ENCODE results near the gene RABAC1. TPM values are rescaled to one million over a fixed set of nuclear protein-coding genes. Genes with fewer than 3 reads are reported as not detected.

RABAC1 gene
- total and polyA plus RNA-seq, 2 donors (not counting 3 experiments of a cell fraction or from before 2014, with no cell fraction given), result 178 to 591 TPM

- Histone ChIP-seq H3K36me3 (ENCODE audit: control insufficient read depth in 2 of 2, extremely low read depth in 1 of 2, insufficient read depth in 2 of 2, low read length in 2 of 2) (no peaks in the 10 kb centered on the region), H2AFZ (ENCODE audit: low read depth, low read length) (no peak overlapping the region), H3K4me1 (ENCODE audit: control insufficient read depth, extremely low read depth, insufficient read depth, low read length) (no peaks in the 10 kb centered on the region), H3K27me3 (ENCODE audit: control insufficient read depth in 2 of 2, insufficient read depth in 2 of 2, low read length in 2 of 2) (no peaks in the 10 kb centered on the region), H3K9me1 (replicated peaks; ENCODE audit: control insufficient read depth, extremely low read depth, insufficient read depth, low read length) (no peaks in the 10 kb centered on the region), H3K9ac (replicated peaks; ENCODE audit: extremely low read depth, insufficient read depth, low read length) (no peak overlapping the region), H3K79me2 (ENCODE audit: control insufficient read depth, insufficient read depth, low read length) (no peaks in the 10 kb centered on the region), H3K27ac (ENCODE audit: insufficient read depth, low read depth, low read length) (no peak overlapping the region), H4K20me1 (replicated peaks; ENCODE audit: control insufficient read depth, extremely low read depth, insufficient read depth, low read length) (no peaks in the 10 kb centered on the region), H3K4me2 (ENCODE audit: insufficient read depth, low read length) (no peak overlapping the region), H3K9me3 (replicated peaks; ENCODE audit: control insufficient read depth, insufficient read depth, low read length) (no peaks in the 10 kb centered on the region), H3K4me3 (replicated peaks in 1 of 3; ENCODE audit: insufficient read depth in 1 of 3, low read depth in 1 of 3, low read length in 3 of 3) (no peak overlapping the region)
- ChIA-PET POLR2A (interaction anchor here (0.6 kb wide), 1 partner anchor 124 kb away, joined by 4 read pairs; no protein-coding TSS in a partner anchor), CTCF (no interaction called here)
- intact Hi-C loops (cut with micrococcal nuclease) (no loop called here), dilution Hi-C loops (cut with MboI; ENCODE audit: extremely low pct_ligation_motif_present, low sequenced_read_pairs) (no loop called here)
- no peak for TF ChIP-seq CTCF (IDR thresholded peaks at IDR 0.05; ENCODE audit: extremely low read depth in 1 of 2, insufficient read depth in 1 of 2, low read depth in 1 of 2, low read length in 2 of 2)
- TF ChIP-seq MAX (IDR thresholded peaks at IDR 0.05; ENCODE audit: insufficient read depth, insufficient read length), result no peak
- no peak for TF ChIP-seq POLR2A (IDR thresholded peaks at IDR 0.05; ENCODE audit: low read depth, low read length)
- no peak for TF ChIP-seq GATA2 (IDR thresholded peaks at IDR 0.05; ENCODE audit: insufficient read depth, insufficient read length, low read depth, low read length)
- TF ChIP-seq MYC (IDR thresholded peaks at IDR 0.05; ENCODE audit: low read depth, low read length), result no peak
- no peak for TF ChIP-seq POLR2AphosphoS5 (IDR thresholded peaks at IDR 0.05; ENCODE audit: insufficient read depth, low read depth, low read length)
- no peak for TF ChIP-seq EZH2 (IDR thresholded peaks at IDR 0.05; ENCODE audit: borderline replicate concordance, low read depth, low read length, severe bottlenecking)
- no peak for TF ChIP-seq JUN (IDR thresholded peaks at IDR 0.05; ENCODE audit: borderline replicate concordance, insufficient read depth, insufficient read length, low read depth)
- no peak for TF ChIP-seq FOS (IDR thresholded peaks at IDR 0.05; ENCODE audit: borderline replicate concordance, insufficient read depth, low read length)
- DNase-seq (ENCODE audit: low read depth, low spot score) (no peak), FAIRE-seq (no peak)
- BruUV-seq (replicated peaks), result no TSS peak
Measured at GRCh38 chr19:41967054-41967783, 8.1 kb upstream of the RABAC1 start.

All from endothelial cell of umbilical vein (primary cell).